ENCODE data around the gene PTPN1. TPM values are rescaled to one million over a fixed set of nuclear protein-coding genes. Genes with fewer than 3 reads are reported as not detected.

PTPN1 gene
- total and polyA plus RNA-seq, 2 of the 13 experiments (the other 11 are each of a cell fraction or from before 2014, with no cell fraction given), result 17.7 to 37.2 TPM

GRCh38 chr20:50484271-50484976 is 25.8 kb upstream of the PTPN1 start:
- Histone ChIP-seq H3K9ac (ENCODE audit: insufficient read depth, low read depth, low read length) (peak overlapping the region; percentile 60; the same call in 1 of the 2 replicates), H4K20me1 (ENCODE audit: insufficient read depth, low read length) (no peaks in the 10 kb centered on the region), H3K4me2 (ENCODE audit: low read depth, low read length) (peak overlapping the region; percentile 77), H3K4me3 (replicated peaks in 1 of 3; ENCODE audit: insufficient read depth in 1 of 3, low read depth in 2 of 3, low read length in 3 of 3) (peak overlapping the region in 2 of 3 experiments; percentile 54 to 69; a peak in 2 of 6 replicates), H3K27ac (ENCODE audit: extremely low read length, insufficient read depth, low read length) (no peak overlapping the region), H2AFZ (ENCODE audit: low read length) (peak overlapping the region; percentile 97), H3K4me1 (ENCODE audit: insufficient read depth, low read length) (peaks cover 25% of the 10 kb centered on the region), H3K9me3 (ENCODE audit: low read length) (no peaks in the 10 kb centered on the region), H3K79me2 (ENCODE audit: insufficient read depth, low read length) (no peaks in the 10 kb centered on the region), H3K36me3 (replicated peaks in 1 of 2; ENCODE audit: control insufficient read depth in 1 of 2, insufficient read depth in 2 of 2, low read length in 2 of 2) (no peaks in the 10 kb centered on the region), H3K27me3 (ENCODE audit: control insufficient read depth in 1 of 2, insufficient read depth in 2 of 2, low read length in 2 of 2) (peaks cover 0 to 15% of the 10 kb centered on the region in 2 experiments; a peak in 2 of 5 replicates)
- 71% methylated on average over 6 of the region's 6 CpGs for WGBS (ENCODE audit: low lambda C conversion rate)
- ATAC-seq (no peak), FAIRE-seq (no peak), DNase-seq (ENCODE audit: low spot score) (no peak)
- BruUV-seq (replicated peaks), result no TSS peak
- CTCF ChIA-PET (ENCODE audit: low intra/inter-chr PET ratio, low total read pairs), result no interaction called here
- intact Hi-C loops (cut with micrococcal nuclease; ENCODE audit: unreplicated experiment) (no loop called here), in situ Hi-C loops (cut with HindIII; ENCODE audit: extremely low pct_ligation_motif_present, low pct_unique_long_range_greater_than_20kb) (no loop called here)
- POLR2A ChIA-PET, result interaction anchor here (0.6 to 1.9 kb wide), 10 partner anchors 13 to 369 kb away, joined by 3 to 13 read pairs (median 3); partner anchors contain the start of gene CEBPB
- TF ChIP-seq, protein P1, sequence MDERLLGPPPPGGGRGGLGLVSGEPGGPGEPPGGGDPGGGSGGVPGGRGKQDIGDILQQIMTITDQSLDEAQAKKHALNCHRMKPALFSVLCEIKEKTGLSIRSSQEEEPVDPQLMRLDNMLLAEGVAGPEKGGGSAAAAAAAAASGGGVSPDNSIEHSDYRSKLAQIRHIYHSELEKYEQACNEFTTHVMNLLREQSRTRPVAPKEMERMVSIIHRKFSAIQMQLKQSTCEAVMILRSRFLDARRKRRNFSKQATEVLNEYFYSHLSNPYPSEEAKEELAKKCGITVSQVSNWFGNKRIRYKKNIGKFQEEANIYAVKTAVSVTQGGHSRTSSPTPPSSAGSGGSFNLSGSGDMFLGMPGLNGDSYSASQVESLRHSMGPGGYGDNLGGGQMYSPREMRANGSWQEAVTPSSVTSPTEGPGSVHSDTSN (CRISPR knock-in tag; IDR thresholded peaks at IDR 0.05), result no peak
- TF ChIP-seq, protein P2, sequence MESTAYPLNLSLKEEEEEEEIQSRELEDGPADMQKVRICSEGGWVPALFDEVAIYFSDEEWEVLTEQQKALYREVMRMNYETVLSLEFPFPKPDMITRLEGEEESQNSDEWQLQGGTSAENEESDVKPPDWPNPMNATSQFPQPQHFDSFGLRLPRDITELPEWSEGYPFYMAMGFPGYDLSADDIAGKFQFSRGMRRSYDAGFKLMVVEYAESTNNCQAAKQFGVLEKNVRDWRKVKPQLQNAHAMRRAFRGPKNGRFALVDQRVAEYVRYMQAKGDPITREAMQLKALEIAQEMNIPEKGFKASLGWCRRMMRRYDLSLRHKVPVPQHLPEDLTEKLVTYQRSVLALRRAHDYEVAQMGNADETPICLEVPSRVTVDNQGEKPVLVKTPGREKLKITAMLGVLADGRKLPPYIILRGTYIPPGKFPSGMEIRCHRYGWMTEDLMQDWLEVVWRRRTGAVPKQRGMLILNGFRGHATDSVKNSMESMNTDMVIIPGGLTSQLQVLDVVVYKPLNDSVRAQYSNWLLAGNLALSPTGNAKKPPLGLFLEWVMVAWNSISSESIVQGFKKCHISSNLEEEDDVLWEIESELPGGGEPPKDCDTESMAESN (CRISPR knock-in tag; conservative IDR thresholded peaks at IDR 0.05), result no peak
- TF ChIP-seq ZNF318 (CRISPR knock-in tag; IDR thresholded peaks at IDR 0.05) (no peak), PTBP1 (IDR thresholded peaks at IDR 0.05; ENCODE audit: low read depth, low read length, poor library complexity, severe bottlenecking) (no peak)
- TF ChIP-seq, protein P3, sequence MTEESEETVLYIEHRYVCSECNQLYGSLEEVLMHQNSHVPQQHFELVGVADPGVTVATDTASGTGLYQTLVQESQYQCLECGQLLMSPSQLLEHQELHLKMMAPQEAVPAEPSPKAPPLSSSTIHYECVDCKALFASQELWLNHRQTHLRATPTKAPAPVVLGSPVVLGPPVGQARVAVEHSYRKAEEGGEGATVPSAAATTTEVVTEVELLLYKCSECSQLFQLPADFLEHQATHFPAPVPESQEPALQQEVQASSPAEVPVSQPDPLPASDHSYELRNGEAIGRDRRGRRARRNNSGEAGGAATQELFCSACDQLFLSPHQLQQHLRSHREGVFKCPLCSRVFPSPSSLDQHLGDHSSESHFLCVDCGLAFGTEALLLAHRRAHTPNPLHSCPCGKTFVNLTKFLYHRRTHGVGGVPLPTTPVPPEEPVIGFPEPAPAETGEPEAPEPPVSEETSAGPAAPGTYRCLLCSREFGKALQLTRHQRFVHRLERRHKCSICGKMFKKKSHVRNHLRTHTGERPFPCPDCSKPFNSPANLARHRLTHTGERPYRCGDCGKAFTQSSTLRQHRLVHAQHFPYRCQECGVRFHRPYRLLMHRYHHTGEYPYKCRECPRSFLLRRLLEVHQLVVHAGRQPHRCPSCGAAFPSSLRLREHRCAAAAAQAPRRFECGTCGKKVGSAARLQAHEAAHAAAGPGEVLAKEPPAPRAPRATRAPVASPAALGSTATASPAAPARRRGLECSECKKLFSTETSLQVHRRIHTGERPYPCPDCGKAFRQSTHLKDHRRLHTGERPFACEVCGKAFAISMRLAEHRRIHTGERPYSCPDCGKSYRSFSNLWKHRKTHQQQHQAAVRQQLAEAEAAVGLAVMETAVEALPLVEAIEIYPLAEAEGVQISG (CRISPR knock-in tag; IDR thresholded peaks at IDR 0.05), result no peak
